C1 segment of cervical spinal cord (tissue), 14 donors: Measurements from ENCODE around the gene GPR107.
"Not testable (repeated sequence)": the region's sequence is repeated elsewhere in the genome, so short reads cannot be mapped to it uniquely, and the experiment has no call there.

Source experiments
- DNase-seq, 14 donors: peaks; one replicate each; lab custom pipeline; 2025; lab: John Stamatoyannopoulos, UW

The GPR107 gene

DNA sequence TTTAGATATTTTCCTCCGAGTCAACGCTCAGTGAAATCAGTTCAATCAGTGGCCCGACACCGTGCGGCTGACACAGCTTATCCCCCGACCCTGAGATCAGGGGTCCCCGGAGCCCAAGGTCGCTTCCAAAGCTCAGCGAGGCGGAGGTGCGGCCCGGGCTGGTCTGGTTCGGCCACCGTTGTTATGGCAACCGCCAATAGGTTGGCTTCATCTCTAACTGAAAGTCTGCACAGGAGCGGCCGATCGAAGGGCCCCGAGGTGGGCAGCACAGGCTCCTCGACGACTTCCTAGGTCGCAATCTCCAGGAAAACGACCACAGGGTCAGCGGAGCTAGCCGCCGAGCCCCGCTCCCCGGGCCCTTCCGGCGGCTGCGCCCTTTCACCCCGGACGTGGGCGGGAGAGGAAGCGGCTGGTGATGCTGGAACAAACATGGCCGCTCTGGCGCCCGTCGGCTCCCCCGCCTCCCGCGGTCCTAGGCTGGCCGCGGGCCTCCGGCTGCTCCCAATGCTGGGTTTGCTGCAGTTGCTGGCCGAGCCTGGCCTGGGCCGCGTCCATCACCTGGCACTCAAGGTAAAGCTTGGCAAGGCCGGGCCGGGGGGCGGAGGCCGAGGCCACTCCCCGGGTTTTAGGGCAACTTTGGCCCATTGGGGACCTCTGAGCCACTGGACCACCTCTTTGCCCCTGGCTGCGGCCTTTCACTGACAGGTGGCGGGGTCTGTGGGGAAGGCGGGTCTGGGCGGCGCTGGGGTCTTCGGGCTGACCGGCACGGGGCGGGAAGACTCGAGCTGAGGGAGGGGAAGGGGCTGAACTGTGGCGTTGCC is at the start of gene GPR107:
Gene GPR107 (plus strand): TSS at position 403 of the 821 bp plus-strand sequence. CDS start 27 bp downstream, at position 430.
- DNase-seq, result peak in 13 of 14 donors; percentile 28 to 86 (median 66)

- no peak for DNase-seq
Measured at GRCh38 chr9:130003943-130004552, 49.7 kb upstream of the GPR107 start.

- DNase-seq, result not testable (repeated sequence)
Measured at GRCh38 chr9:130006952-130007351, 46.8 kb upstream of the GPR107 start.

GRCh38 chr9:130008538-130008937 is 45.2 kb upstream of the GPR107 start:
- no peak for DNase-seq

DNA sequence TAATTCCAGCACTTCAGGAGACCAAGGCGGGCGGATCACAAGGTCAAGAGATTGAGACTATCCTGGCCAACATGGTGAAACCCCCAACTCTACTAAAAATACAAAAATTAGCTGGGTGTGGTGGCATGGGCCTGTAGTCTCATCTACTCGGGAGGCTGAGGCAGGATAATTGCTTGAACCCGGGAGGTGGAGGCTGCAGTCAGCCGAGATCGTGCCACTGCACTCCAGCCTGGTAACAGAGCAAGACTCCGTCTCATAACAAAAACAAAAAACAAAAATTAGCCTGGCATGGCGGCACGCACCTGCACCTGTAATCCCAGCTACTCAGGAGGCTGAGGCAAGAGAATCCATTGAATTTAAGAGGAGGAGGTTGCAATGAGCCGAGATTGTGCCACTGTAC is 44.2 kb upstream of the GPR107 start:
- not testable (repeated sequence) for DNase-seq

- peak in 1 of 14 donors; percentile 28 for DNase-seq
Measured at GRCh38 chr9:130010151-130010988, 43.3 kb upstream of the GPR107 start.

GRCh38 chr9:130013326-130013725 is 40.4 kb upstream of the GPR107 start:
- no peak for DNase-seq

GRCh38 chr9:130015353-130016019 is 38.2 kb upstream of the GPR107 start:
- DNase-seq, result no peak

GRCh38 chr9:130017076-130017475 is 36.6 kb upstream of the GPR107 start:
- no peak for DNase-seq

GRCh38 chr9:130017510-130017909 is 36.2 kb upstream of the GPR107 start:
- not testable (repeated sequence) for DNase-seq

DNA sequence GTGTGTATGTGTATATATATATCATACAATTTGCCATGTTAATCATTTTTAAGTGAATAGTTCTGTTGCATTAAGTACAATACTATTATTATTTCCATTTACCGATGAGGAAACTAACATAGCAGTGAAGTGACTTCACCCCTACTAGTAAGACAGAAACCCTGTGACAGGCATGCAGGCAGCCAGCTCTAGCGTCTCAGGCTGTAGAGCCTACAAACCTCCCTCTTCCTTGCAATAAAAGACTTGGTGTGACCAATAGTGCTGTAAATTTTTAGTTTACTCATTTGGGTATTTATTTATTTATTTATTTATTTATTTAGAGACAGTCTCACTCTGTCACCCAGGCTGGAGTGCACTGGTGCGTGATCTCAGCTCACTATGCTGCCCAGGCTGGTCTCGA is 35.4 kb upstream of the GPR107 start:
- no peak for DNase-seq

DNA sequence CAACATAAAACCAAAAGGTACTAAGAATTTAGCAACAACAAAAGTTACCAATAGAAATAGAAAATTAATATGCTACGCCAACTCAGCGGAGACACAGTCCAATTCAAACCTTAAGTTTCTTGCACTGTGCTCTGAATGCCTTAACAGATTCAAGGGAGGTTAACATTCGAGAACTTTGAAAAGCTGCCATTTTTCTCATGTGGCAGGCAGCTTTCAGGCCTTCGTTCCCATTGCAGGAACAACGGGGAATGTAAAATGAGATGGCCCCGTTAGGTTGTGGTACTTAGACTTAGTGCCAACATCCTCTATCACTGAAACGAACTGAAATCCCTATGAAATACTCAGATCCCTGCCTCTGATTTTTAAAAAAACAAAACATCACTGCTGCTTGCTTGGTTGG is 33.1 kb upstream of the GPR107 start:
- peak in 2 of 14 donors; percentile 13 to 21 for DNase-seq

GRCh38 chr9:130021123-130021522 is 32.6 kb upstream of the GPR107 start:
- no peak for DNase-seq

GRCh38 chr9:130021842-130022241 is 31.9 kb upstream of the GPR107 start:
- DNase-seq, result not testable (repeated sequence)

- no peak for DNase-seq
Measured at GRCh38 chr9:130022566-130023143, 31.1 kb upstream of the GPR107 start.

DNA sequence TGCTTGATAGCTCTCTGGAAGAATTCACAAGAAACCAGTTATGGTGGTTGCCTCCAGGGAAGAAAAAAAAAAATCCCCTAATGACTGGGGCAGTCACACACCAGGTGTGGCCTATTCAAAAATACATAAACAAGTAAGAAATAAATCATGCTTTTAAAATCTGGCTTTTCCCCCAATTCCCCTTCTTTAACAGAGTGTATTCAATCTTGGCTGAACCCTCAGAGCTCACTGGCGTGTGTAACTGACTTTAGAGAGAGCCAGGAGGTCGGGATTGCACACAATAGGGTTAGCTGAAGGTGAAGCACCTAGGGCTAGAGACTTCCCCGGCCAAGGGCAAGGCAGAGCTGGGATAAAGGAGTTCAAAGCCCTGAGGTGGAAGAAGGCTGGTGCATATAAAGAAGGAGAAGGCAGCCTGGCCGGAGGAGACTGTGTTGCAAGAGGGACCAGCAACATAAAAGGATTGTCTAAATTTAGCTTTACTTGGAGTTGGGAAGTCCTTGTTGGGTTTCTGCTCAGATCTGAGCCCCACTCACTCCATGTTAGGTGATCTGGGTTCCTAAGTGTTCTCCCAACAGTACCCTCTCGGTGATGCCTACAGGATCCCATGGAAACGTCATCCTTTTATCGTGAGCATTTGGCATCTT is 30.4 kb upstream of the GPR107 start:
- no peak for DNase-seq

GRCh38 chr9:130023994-130024596 is 29.6 kb upstream of the GPR107 start:
- no peak for DNase-seq

GRCh38 chr9:130024597-130024994 is 29.1 kb upstream of the GPR107 start:
- DNase-seq, result no peak

DNA sequence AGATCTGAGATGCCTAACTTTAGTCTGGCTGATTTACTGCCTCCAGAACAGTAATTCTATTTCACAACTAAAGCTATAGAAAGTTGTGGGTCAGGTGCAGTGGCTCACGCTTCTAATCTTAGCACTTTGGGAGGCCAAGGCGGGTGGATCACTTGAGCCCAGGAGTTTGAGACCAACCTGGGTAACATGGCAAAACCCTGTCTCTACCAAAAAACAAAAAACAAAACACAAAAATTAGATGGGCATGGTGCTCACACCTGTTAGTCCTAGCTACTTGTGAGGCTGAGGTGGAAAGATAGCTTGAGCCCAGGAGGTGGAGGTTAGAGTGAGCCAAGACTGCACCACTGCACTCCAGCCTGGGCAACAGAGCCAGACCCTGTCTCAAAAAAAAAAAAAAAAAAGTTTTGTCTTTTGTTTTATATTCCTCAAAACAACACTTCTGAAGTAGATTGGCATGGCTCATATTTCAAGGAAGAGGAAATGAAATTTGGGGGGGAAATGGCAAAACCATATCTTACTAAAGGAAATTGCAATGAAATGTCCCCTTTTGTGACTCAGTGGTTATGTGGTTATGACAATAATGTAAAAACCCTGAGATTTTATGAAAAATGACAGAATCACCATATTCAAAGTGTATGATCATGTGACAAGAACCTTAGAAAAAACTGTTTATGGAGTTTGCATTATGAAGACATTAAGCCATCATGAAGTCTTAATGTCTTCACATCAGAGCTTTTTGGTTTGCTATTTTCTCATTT is 26.9 kb upstream of the GPR107 start:
- DNase-seq, result no peak
